ENCODE data around the gene DZIP1L. TPM values are rescaled to one million over a fixed set of nuclear protein-coding genes. Genes with fewer than 3 reads are reported as not detected.
"Not testable (repeated sequence)": the region's sequence is repeated elsewhere in the genome, so short reads cannot be mapped to it uniquely, and the experiment has no call there.

DZIP1L gene
- total RNA-seq, 3 donors from 2014 or later: 1.8 to 9.2 (median 3.2) TPM

DNA sequence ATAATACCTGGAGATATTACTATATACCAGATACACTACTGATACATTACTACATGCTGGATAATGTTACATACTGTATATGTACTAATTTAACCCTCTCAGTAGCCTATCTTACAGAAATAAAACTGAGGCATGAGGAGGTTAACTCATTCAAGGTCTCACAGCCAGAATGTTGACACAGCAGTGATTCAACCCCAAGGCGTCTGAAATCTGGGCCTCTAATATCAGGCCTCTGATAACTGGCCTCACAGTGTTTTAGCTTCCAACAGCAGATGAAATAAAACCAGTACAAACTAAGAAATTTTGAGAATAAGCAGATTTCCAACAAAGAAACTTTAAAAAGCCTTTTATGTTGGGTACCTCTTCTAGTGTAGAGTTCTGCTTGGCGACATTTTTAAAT lies 23.4 kb downstream of the DZIP1L start:
- Histone ChIP-seq H3K4me3 (no peak overlapping the region), H3K36me3 (ENCODE audit: low read depth) (no peaks in the 10 kb centered on the region), H3K9me3 (no peaks in the 10 kb centered on the region), H3K4me1 (ENCODE audit: low read depth) (no peaks in the 10 kb centered on the region)
- ATAC-seq (no peak), DNase-seq (no peak)
- intact Hi-C loops (cut with DNase I, micrococcal nuclease): no loop called here
- TF ChIP-seq, protein P1, sequence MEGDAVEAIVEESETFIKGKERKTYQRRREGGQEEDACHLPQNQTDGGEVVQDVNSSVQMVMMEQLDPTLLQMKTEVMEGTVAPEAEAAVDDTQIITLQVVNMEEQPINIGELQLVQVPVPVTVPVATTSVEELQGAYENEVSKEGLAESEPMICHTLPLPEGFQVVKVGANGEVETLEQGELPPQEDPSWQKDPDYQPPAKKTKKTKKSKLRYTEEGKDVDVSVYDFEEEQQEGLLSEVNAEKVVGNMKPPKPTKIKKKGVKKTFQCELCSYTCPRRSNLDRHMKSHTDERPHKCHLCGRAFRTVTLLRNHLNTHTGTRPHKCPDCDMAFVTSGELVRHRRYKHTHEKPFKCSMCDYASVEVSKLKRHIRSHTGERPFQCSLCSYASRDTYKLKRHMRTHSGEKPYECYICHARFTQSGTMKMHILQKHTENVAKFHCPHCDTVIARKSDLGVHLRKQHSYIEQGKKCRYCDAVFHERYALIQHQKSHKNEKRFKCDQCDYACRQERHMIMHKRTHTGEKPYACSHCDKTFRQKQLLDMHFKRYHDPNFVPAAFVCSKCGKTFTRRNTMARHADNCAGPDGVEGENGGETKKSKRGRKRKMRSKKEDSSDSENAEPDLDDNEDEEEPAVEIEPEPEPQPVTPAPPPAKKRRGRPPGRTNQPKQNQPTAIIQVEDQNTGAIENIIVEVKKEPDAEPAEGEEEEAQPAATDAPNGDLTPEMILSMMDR (IDR thresholded peaks at IDR 0.05): no peak

DNA sequence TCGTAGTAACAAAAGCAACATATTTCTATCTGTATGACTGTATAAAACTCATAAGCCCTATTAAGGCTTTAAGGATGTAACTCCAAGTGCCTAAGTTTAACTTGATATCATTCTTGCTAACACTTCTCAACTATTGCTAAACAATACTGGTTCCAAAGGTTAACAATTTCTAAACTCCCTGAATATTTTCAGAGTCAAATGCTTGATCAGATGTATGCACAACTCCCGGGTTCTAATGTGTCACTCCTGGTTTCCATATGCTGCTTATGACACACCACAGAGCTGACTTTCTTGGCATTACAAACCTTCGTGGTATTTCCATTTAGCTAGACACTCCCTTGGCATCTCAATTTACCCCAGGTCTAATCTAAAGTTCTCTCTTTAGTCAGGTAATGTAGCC lies 26.3 kb downstream of the DZIP1L start:
- no peaks in the 10 kb centered on the region for H3K4me1 ChIP-seq (ENCODE audit: low read depth)
- TF ChIP-seq, protein P1 (IDR thresholded peaks at IDR 0.05): no peak
- DNase-seq (no peak), ATAC-seq (no peak)
- H3K4me3 ChIP-seq: no peak overlapping the region
- intact Hi-C loops (cut with DNase I, micrococcal nuclease): no loop called here
- H3K36me3 ChIP-seq (ENCODE audit: low read depth): no peaks in the 10 kb centered on the region
- H3K9me3 ChIP-seq: no peaks in the 10 kb centered on the region

DNA sequence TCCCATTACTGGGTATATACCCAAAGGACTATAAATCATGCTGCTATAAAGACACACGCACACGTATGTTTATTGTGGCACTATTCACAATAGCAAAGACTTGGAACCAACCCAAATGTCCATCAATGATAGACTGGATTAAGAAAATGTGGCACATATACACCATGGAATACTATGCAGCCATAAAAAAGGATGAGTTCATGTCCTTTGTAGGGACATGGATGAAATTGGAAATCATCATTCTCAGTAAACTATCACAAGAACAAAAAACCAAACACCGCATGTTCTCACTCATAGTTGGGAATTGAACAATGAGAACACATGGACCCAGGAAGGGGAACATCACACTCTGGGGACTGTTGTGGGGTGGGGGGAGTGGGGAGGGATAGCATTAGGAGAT lies 29.7 kb downstream of the DZIP1L start:
- ATAC-seq; intact Hi-C loops (cut with DNase I, micrococcal nuclease); H3K9me3 ChIP-seq; DNase-seq; H3K4me3 ChIP-seq; H3K4me1 ChIP-seq (ENCODE audit: low read depth); H3K36me3 ChIP-seq (ENCODE audit: low read depth): not testable (repeated sequence)

DNA sequence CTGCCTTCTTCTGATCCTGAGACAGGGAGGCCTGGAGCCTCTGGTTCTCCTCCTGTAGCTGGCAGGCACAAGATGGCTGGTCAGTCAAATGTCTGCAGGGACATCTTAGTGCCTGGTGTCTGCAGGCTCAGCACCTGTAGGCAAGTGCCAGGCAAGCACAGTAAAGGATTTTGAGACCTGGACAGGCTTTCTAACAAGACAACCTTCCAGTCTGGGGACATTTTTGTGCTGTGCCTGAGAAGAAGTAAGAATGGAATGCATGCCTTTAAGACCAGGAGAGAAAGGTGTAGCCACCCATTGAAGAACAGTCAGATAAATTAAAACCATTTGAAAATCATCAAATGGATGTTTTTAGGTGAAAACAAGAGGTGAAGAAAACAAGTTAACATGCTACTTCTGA lies 31.2 kb downstream of the DZIP1L start:
- intact Hi-C loops (cut with DNase I, micrococcal nuclease): no loop called here
- TF ChIP-seq, protein P1 (IDR thresholded peaks at IDR 0.05): no peak
- H3K36me3 ChIP-seq (ENCODE audit: low read depth): no peaks in the 10 kb centered on the region
- H3K4me3 ChIP-seq: no peak overlapping the region
- ATAC-seq (no peak), DNase-seq (no peak)
- H3K9me3 ChIP-seq: no peaks in the 10 kb centered on the region
- no peaks in the 10 kb centered on the region for H3K4me1 ChIP-seq (ENCODE audit: low read depth)

DNA sequence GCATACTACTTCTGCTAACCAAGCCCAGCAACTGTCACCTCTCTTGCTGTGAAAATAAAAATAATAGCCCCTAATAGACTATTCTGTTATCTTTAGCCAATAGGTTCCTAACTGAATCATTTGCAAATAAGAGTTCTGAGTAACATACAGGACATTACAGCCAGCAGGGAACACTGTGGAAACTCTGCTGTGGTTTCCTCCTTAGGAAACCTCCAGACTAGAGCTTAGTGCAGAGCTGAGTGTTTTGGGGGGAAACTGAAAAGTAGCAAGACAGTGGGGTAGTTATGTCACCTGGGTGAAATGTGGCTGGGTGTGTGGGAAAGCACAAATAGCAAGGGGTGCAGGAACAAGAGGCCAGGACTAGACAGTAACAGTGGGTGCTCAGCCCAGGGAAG lies 32.4 kb downstream of the DZIP1L start:
- TF ChIP-seq, protein P1 (IDR thresholded peaks at IDR 0.05): no peak
- DNase-seq (no peak), ATAC-seq (peak; percentile 5)
- intact Hi-C loops (cut with DNase I, micrococcal nuclease): no loop called here
- no peak overlapping the region for H3K4me3 ChIP-seq
- H3K36me3 ChIP-seq (ENCODE audit: low read depth): no peaks in the 10 kb centered on the region
- H3K9me3 ChIP-seq: no peaks in the 10 kb centered on the region
- no peaks in the 10 kb centered on the region for H3K4me1 ChIP-seq (ENCODE audit: low read depth)

DNA sequence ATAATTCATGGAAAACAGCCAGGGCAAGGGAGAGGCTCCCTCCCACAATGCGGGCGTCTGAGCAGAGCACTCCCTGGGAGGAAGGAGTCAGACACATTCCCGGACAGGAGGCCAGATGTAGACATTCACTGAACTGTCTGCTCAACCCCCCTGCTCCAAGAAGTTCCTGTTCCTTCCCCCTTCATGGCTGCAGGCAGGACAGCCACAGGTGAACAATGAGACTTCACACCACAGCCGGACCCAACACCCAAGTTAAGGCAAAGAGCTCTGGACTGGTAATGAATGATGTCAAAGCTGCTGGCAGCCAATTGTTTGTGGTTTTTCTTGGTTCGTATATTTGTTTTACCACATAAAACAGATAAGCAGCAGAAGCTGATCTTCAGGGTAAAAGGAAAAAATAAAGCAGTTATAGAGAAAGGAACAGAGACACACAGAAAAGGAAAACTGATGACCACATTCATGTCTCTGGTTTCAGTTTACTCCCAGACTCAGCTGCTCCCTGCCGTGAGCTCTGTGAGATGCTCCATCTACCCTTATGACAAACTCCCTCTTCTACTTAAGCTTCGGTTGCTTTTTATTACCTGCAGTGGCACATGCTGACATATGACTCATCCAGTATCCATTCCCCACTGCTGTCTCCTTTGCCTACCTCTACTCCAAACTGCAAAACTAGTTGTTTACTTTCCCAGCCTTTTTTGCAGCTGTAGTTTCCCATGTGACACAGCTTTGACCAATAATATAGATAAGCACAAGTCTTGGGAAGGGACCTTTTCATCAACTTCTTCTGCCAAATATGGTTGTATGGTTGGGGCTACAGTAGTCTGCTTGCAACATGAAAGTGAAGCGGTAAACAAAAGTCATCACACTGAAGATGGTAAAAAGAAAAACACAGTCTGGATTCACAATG lies 33.1 kb downstream of the DZIP1L start:
- DNase-seq: peak in 1 of 3 donors; percentile 7
- peak; percentile 80 for ATAC-seq
- no peaks in the 10 kb centered on the region for H3K36me3 ChIP-seq (ENCODE audit: low read depth)
- H3K4me1 ChIP-seq (ENCODE audit: low read depth): no peaks in the 10 kb centered on the region
- TF ChIP-seq, protein P1 (IDR thresholded peaks at IDR 0.05): no peak
- no peaks in the 10 kb centered on the region for H3K9me3 ChIP-seq
- no peak overlapping the region for H3K4me3 ChIP-seq
- intact Hi-C loops (cut with DNase I, micrococcal nuclease): no loop called here
